Caco-2 (cell line): ENCODE data around the gene DNAH8. TPM values are rescaled to one million over a fixed set of nuclear protein-coding genes. Genes with fewer than 3 reads are reported as not detected.
"Not testable (repeated sequence)": the region's sequence is repeated elsewhere in the genome, so short reads cannot be mapped to it uniquely, and the experiment has no call there.

Experiments used
- BruUV-seq: library from RNA; stranded (reverse); fragments of 400-500 nt; replicated peaks from 2 replicates; lab custom pipeline; 2021; lab: Mats Ljungman, UMichigan
- CTCF ChIA-PET: fragments of 300-600 bp; sonication (Branson Sonifier 250); formaldehyde crosslinking; loops from one replicate; lab custom pipeline; 2022; ENCODE audit warnings: antibody characterized with exemption; lab: Charles Lee
- POLR2A ChIA-PET: fragments of 300-600 bp; sonication (Branson Sonifier 250); formaldehyde crosslinking; loops from one replicate; lab custom pipeline; 2022; ENCODE audit warnings: antibody characterized with exemption; lab: Charles Lee
- DNase-seq, 2 experiments: peaks; one replicate each; pipeline versions ENCODE4 v3.0.0 to v3.0.0-alpha.2; 2020 to 2022
- H3K27me3 ChIP-seq: replicated peaks from 2 replicates; pipeline ENCODE4 v1.6.0; 2011; ENCODE audit warnings: low read length; ENCODE audit not compliant: control insufficient read depth, insufficient read depth
- H3K36me3 ChIP-seq: 2 replicates; pipeline ENCODE4 v1.5.1; 2011; ENCODE audit warnings: low read length; ENCODE audit not compliant: control insufficient read depth, insufficient read depth
- H3K4me1 ChIP-seq: fragments of 250-450 bp; sonication (Bioruptor Pico); 2 replicates; pipeline ENCODE4 v1.5.1; 2020; ENCODE audit warnings: mild to moderate bottlenecking
- H3K4me3 ChIP-seq: 2 replicates; pipeline ENCODE4 v1.5.1; 2011; ENCODE audit warnings: low read depth, mild to moderate bottlenecking, control low read depth, low read length
- H3K9me3 ChIP-seq: fragments of 250-450 bp; sonication (Bioruptor Pico); 2 replicates; pipeline ENCODE4 v1.5.1; 2020; ENCODE audit warnings: mild to moderate bottlenecking, moderate library complexity
- H3K27ac Mint-ChIP-seq: one replicate; pipeline ENCODE4 v1.8.0; 2022; ENCODE audit warnings: mixed read lengths; ENCODE audit not compliant: unreplicated experiment
- H3K27me3 Mint-ChIP-seq: one replicate; pipeline ENCODE4 v1.8.0; 2022; ENCODE audit warnings: mixed read lengths; ENCODE audit not compliant: insufficient read depth, unreplicated experiment
- H3K36me3 Mint-ChIP-seq: one replicate; pipeline ENCODE4 v1.8.0; 2022; ENCODE audit warnings: mild to moderate bottlenecking, mixed read lengths; ENCODE audit not compliant: insufficient read depth, unreplicated experiment
- H3K4me1 Mint-ChIP-seq: one replicate; pipeline ENCODE4 v1.8.0; 2022; ENCODE audit warnings: low read depth, mixed read lengths; ENCODE audit not compliant: unreplicated experiment
- H3K4me3 Mint-ChIP-seq: one replicate; pipeline ENCODE4 v1.8.0; 2022; ENCODE audit warnings: mild to moderate bottlenecking, moderate library complexity, mixed read lengths; ENCODE audit not compliant: unreplicated experiment
- H3K9me3 Mint-ChIP-seq: one replicate; pipeline ENCODE4 v1.8.0; 2022; ENCODE audit warnings: mixed read lengths; ENCODE audit not compliant: unreplicated experiment
- intact Hi-C: fragments of 100-400 bp; cut with micrococcal nuclease; formaldehyde crosslinking; loops from one replicate; pipeline ENCODE4 v1.10.0; 2022; ENCODE audit not compliant: unreplicated experiment
- total RNA-seq: library from RNA; stranded (reverse); gene quantifications from 2 replicates; pipeline ENCODE4 v1.2.3, GENCODE V29; 2022
- TF ChIP-seq, protein P1 (sequence below), 2 experiments: fragments of 200-600 bp in 1 of 2; IDR thresholded peaks; 1 replicate in 1 of 2; 2 replicates in 1 of 2; pipeline versions ENCODE4 v1.5.1 to v1.8.0; 2011 to 2022; ENCODE audit warnings: antibody characterized with exemption in 1 of 2, control low read depth in 1 of 2, inconsistent platforms in 1 of 2, low read depth in 1 of 2, low read length in 1 of 2, mild to moderate bottlenecking in 1 of 2, moderate library complexity in 1 of 2; ENCODE audit not compliant: insufficient read depth in 1 of 2, severe bottlenecking in 1 of 2, unreplicated experiment in 1 of 2

The DNAH8 gene
- total RNA-seq, 1 experiment from 2014 or later = not detected

- CTCF ChIA-PET = interaction anchor here (0.7 kb wide), 1 partner anchor 133 kb away, joined by 6 read pairs; no protein-coding TSS in a partner anchor
- no peak for DNase-seq
- Mint-ChIP-seq H3K4me1 (peaks cover 4% of the 10 kb centered on the region), H3K4me3 (no peak overlapping the region), H3K36me3 (no peaks in the 10 kb centered on the region), H3K9me3 (no peaks in the 10 kb centered on the region), H3K27ac (no peak overlapping the region), H3K27me3 (no peaks in the 10 kb centered on the region)
- BruUV-seq = no TSS peak
- intact Hi-C loops = no loop called here
- Histone ChIP-seq H3K9me3 (no peaks in the 10 kb centered on the region), H3K36me3 (no peaks in the 10 kb centered on the region), H3K27me3 (no peaks in the 10 kb centered on the region), H3K4me3 (no peak overlapping the region), H3K4me1 (peaks cover 19% of the 10 kb centered on the region)
- POLR2A ChIA-PET = no interaction called here
- TF ChIP-seq, protein P1, sequence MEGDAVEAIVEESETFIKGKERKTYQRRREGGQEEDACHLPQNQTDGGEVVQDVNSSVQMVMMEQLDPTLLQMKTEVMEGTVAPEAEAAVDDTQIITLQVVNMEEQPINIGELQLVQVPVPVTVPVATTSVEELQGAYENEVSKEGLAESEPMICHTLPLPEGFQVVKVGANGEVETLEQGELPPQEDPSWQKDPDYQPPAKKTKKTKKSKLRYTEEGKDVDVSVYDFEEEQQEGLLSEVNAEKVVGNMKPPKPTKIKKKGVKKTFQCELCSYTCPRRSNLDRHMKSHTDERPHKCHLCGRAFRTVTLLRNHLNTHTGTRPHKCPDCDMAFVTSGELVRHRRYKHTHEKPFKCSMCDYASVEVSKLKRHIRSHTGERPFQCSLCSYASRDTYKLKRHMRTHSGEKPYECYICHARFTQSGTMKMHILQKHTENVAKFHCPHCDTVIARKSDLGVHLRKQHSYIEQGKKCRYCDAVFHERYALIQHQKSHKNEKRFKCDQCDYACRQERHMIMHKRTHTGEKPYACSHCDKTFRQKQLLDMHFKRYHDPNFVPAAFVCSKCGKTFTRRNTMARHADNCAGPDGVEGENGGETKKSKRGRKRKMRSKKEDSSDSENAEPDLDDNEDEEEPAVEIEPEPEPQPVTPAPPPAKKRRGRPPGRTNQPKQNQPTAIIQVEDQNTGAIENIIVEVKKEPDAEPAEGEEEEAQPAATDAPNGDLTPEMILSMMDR (IDR thresholded peaks at IDR 0.05; ENCODE audit: insufficient read depth in 1 of 2, low read depth in 1 of 2, low read length in 1 of 2, severe bottlenecking in 1 of 2, unreplicated experiment in 1 of 2) = no peak
These were observed 197.3 kb downstream of the DNAH8 start for GRCh38 chr6:38912378-38912777.

DNA sequence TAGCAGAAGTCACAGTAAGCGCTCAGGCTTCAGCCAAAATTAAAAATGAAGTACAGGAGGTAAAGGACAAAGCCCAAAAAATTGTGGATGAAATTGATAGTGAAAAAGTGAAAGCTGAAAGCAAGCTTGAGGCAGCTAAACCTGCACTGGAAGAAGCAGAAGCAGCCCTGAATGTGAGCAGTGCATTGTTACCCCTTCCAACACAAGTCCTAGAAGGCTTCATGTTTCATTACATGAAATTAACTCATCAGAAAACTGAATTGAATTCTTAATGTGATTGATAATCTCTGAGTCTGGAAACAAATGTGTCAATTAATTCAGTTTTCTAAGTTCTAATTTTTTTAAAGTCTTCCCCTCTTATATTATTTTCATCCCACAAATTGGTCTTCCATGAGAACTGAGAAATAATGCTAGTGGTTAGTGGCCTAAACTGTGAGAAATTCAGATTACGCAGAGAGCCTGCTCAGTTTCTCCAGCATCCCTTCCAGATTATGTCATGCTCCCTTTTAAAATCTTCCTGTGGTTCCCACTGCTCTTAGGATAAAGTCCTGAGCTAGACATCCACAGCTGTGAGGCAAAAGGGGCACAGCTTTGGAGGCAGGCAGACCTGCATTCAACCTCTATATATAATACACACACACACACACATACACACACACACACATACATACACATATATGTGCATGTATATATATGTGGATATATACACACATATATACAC is 200.3 kb downstream of the DNAH8 start:
- CTCF ChIA-PET = no interaction called here
- H3K27me3 ChIP-seq = no peaks in the 10 kb centered on the region
- TF ChIP-seq, protein P1 (IDR thresholded peaks at IDR 0.05; ENCODE audit: insufficient read depth in 1 of 2, low read depth in 1 of 2, low read length in 1 of 2, severe bottlenecking in 1 of 2, unreplicated experiment in 1 of 2) = no peak
- intact Hi-C loops = no loop called here
- Mint-ChIP-seq H3K4me3 (no peak overlapping the region), H3K27ac (no peak overlapping the region), H3K4me1 (no peaks in the 10 kb centered on the region), H3K9me3 (no peaks in the 10 kb centered on the region), H3K27me3 (peaks cover 5% of the 10 kb centered on the region), H3K36me3 (no peaks in the 10 kb centered on the region)
- no TSS peak for BruUV-seq
- H3K4me1 ChIP-seq = no peaks in the 10 kb centered on the region
- POLR2A ChIA-PET = no interaction called here
- no peak overlapping the region for H3K4me3 ChIP-seq
- no peaks in the 10 kb centered on the region for H3K36me3 ChIP-seq
- H3K9me3 ChIP-seq = no peaks in the 10 kb centered on the region
- no peak for DNase-seq

DNA sequence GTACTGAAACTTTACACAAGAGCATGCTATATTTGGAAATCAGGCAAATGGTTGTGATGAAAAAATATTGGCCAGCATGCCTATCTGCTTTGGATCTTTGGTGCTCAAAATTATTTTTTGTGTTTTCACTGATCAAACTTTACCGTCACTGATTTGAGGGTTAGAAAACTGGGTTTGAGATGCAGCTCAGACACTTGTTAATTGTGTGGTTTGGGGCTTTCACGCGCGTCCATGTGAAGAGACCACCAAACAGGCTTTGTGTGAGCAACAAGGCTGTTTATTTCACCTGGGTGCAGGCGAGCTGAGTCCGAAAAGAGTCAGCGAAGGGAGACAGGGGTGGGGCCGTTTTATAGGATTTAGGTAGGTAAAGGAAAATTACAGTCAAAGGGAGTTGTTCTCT is 206.4 kb downstream of the DNAH8 start:
- H3K4me1 Mint-ChIP-seq, H3K36me3 ChIP-seq, CTCF ChIA-PET, H3K36me3 Mint-ChIP-seq, POLR2A ChIA-PET, H3K4me1 ChIP-seq, intact Hi-C loops, H3K9me3 Mint-ChIP-seq, H3K4me3 Mint-ChIP-seq, H3K9me3 ChIP-seq, H3K4me3 ChIP-seq, H3K27me3 Mint-ChIP-seq, DNase-seq, H3K27me3 ChIP-seq, BruUV-seq, H3K27ac Mint-ChIP-seq: not testable (repeated sequence)
